HG03097 (cell line): ENCODE measurements around the gene DCHS2.

Source experiments
- ATAC-seq: cut with Tn5 transposase; IDR thresholded peaks from one replicate; pipeline ENCODE4 v1.9.1; 2021; ENCODE audit not compliant: unreplicated experiment, low FRiP score

The DCHS2 gene

GRCh38 chr4:154489558-154490233 lies 1.9 kb downstream of the DCHS2 start:
- no peak for ATAC-seq

GRCh38 chr4:154487145-154487544 lies 4.5 kb downstream of the DCHS2 start:
- no peak for ATAC-seq

GRCh38 chr4:154485127-154485773 lies 6.3 kb downstream of the DCHS2 start:
- ATAC-seq: peak; percentile 91

- no peak for ATAC-seq
Measured at GRCh38 chr4:154478547-154478946, 13.1 kb downstream of the DCHS2 start.

- no peak for ATAC-seq
Measured at GRCh38 chr4:154478128-154478527, 13.5 kb downstream of the DCHS2 start.

GRCh38 chr4:154476232-154476631 lies 15.4 kb downstream of the DCHS2 start:
- no peak for ATAC-seq

GRCh38 chr4:154475820-154476219 lies 15.8 kb downstream of the DCHS2 start:
- ATAC-seq: no peak

GRCh38 chr4:154473497-154473896 lies 18.1 kb downstream of the DCHS2 start:
- no peak for ATAC-seq

GRCh38 chr4:154472858-154473257 lies 18.7 kb downstream of the DCHS2 start:
- no peak for ATAC-seq

- ATAC-seq: peak; percentile 60
Measured at GRCh38 chr4:154471526-154472331, 19.9 kb downstream of the DCHS2 start.

GRCh38 chr4:154471032-154471431 lies 20.6 kb downstream of the DCHS2 start:
- ATAC-seq: peak; percentile 86

- ATAC-seq: no peak
Measured at GRCh38 chr4:154467886-154468285, 23.7 kb downstream of the DCHS2 start.

- ATAC-seq: no peak
Measured at GRCh38 chr4:154466336-154466735, 25.3 kb downstream of the DCHS2 start.

GRCh38 chr4:154465085-154465484 lies 26.5 kb downstream of the DCHS2 start:
- no peak for ATAC-seq

GRCh38 chr4:154464654-154465053 lies 26.9 kb downstream of the DCHS2 start:
- ATAC-seq: no peak

- no peak for ATAC-seq
Measured at GRCh38 chr4:154462081-154462810, 29.4 kb downstream of the DCHS2 start.

GRCh38 chr4:154457471-154457870 lies 34.1 kb downstream of the DCHS2 start:
- ATAC-seq: no peak

- ATAC-seq: no peak
Measured at GRCh38 chr4:154456889-154457288, 34.7 kb downstream of the DCHS2 start.

GRCh38 chr4:154456240-154456639 lies 35.4 kb downstream of the DCHS2 start:
- no peak for ATAC-seq

- ATAC-seq: no peak
Measured at GRCh38 chr4:154455111-154455510, 36.5 kb downstream of the DCHS2 start.

- no peak for ATAC-seq
Measured at GRCh38 chr4:154454710-154455109, 36.9 kb downstream of the DCHS2 start.
